ENCODE results near the gene TMTC2. TPM values are rescaled to one million over a fixed set of nuclear protein-coding genes. Genes with fewer than 3 reads are reported as not detected.

The TMTC2 gene
- total RNA-seq, 2 experiments from 2014 or later = 1.8 to 2.1 TPM

DNA sequence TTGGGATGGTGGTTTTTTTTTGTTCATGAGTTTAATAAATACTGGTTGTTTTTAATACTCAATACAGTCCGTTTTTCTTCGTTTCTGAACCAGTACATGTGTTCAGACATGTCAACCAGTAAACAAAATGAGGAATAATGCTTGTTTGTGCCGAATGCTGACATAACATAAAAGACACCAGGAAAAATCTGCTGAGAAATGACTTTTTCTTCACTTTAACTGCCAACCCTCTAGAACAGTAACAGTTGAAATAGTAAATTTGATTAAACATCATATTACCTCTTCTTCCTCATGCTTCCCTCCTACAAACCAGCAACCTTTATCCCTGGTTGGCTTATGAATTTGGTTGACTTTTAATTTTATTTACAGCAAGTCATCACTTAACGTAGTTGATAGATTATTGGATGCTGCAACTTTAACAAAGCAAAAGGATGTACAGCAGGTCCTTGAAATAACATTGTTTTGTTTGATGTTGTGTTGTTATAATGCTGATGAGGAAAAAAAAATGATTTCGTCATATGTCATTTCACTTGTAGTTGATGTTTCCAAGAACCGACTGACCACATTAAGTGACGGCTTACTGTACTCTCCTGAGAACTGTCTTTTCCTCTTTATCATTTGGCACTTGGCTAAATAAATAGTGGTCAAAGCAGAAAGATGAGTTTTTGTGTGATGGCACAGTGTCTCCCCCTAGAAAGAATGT is 340.5 kb downstream of the TMTC2 start:
- no peaks in the 10 kb centered on the region for H3K27me3 ChIP-seq (ENCODE audit: control insufficient read depth in 1 of 2, insufficient read depth in 2 of 2, low read length in 2 of 2)
- H3K9me3 ChIP-seq (ENCODE audit: control insufficient read depth in 1 of 2, insufficient read depth in 1 of 2, low read length in 2 of 2) = no peaks in the 10 kb centered on the region
- TF ChIP-seq, protein P1, sequence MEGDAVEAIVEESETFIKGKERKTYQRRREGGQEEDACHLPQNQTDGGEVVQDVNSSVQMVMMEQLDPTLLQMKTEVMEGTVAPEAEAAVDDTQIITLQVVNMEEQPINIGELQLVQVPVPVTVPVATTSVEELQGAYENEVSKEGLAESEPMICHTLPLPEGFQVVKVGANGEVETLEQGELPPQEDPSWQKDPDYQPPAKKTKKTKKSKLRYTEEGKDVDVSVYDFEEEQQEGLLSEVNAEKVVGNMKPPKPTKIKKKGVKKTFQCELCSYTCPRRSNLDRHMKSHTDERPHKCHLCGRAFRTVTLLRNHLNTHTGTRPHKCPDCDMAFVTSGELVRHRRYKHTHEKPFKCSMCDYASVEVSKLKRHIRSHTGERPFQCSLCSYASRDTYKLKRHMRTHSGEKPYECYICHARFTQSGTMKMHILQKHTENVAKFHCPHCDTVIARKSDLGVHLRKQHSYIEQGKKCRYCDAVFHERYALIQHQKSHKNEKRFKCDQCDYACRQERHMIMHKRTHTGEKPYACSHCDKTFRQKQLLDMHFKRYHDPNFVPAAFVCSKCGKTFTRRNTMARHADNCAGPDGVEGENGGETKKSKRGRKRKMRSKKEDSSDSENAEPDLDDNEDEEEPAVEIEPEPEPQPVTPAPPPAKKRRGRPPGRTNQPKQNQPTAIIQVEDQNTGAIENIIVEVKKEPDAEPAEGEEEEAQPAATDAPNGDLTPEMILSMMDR (IDR thresholded peaks at IDR 0.05) = no peak
- ChIA-PET POLR2A (no interaction called here), CTCF (no interaction called here)
- H3K27ac ChIP-seq (ENCODE audit: low read depth in 1 of 2, low read length in 2 of 2) = no peak overlapping the region
- ATAC-seq (ENCODE audit: poor library complexity) (no peak), DNase-seq (no peak)
- no peaks in the 10 kb centered on the region for H3K36me3 Mint-ChIP-seq (ENCODE audit: low read depth)
- no peak overlapping the region for H3K4me3 ChIP-seq (ENCODE audit: low read length)
- H3K9me3 Mint-ChIP-seq = no peaks in the 10 kb centered on the region
- H3K4me1 Mint-ChIP-seq (ENCODE audit: low read depth) = no peaks in the 10 kb centered on the region
- no peaks in the 10 kb centered on the region for H3K36me3 ChIP-seq (ENCODE audit: insufficient read depth, low read length)
- no peak overlapping the region for H3K4me3 Mint-ChIP-seq
- H3K27ac Mint-ChIP-seq = no peak overlapping the region
- intact Hi-C loops (cut with DNase I, micrococcal nuclease) = no loop called here
- H3K4me1 ChIP-seq (ENCODE audit: insufficient read depth, low read length) = no peaks in the 10 kb centered on the region
- no peaks in the 10 kb centered on the region for H3K27me3 Mint-ChIP-seq

DNA sequence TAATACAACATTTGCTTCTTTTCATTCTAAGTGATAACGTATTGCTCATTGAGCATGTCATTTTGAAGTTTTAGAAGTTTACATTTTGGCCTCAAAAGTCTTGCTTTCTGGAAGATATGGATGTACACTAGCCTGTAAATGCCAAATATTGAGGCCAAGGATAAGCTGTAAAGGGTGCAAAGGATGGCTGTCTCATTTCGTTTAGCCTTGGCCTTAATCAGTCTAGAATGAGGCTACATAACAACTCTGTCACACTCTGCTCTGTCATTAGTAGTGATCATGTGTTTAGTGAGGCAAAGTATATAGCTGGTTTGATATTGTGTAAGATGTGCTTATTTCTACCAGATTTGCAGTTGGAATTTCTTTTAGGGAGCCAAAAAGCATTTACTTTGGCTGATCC is 344.5 kb downstream of the TMTC2 start:
- no peaks in the 10 kb centered on the region for H3K36me3 Mint-ChIP-seq (ENCODE audit: low read depth)
- no peak overlapping the region for H3K27ac ChIP-seq (ENCODE audit: low read depth in 1 of 2, low read length in 2 of 2)
- no peaks in the 10 kb centered on the region for H3K4me1 ChIP-seq (ENCODE audit: insufficient read depth, low read length)
- no peaks in the 10 kb centered on the region for H3K27me3 ChIP-seq (ENCODE audit: control insufficient read depth in 1 of 2, insufficient read depth in 2 of 2, low read length in 2 of 2)
- H3K27me3 Mint-ChIP-seq = no peaks in the 10 kb centered on the region
- H3K9me3 Mint-ChIP-seq = no peaks in the 10 kb centered on the region
- H3K9me3 ChIP-seq (ENCODE audit: control insufficient read depth in 1 of 2, insufficient read depth in 1 of 2, low read length in 2 of 2) = no peaks in the 10 kb centered on the region
- ChIA-PET CTCF (no interaction called here), POLR2A (interaction anchor here (0.6 kb wide), 1 partner anchor 33 kb away, joined by 3 read pairs; no protein-coding TSS in a partner anchor)
- no peak for ATAC-seq (ENCODE audit: poor library complexity)
- no peak overlapping the region for H3K27ac Mint-ChIP-seq
- no peak for DNase-seq
- H3K4me3 ChIP-seq (ENCODE audit: low read length) = no peak overlapping the region
- TF ChIP-seq, protein P1 (IDR thresholded peaks at IDR 0.05) = no peak
- H3K4me3 Mint-ChIP-seq = no peak overlapping the region
- intact Hi-C loops (cut with DNase I, micrococcal nuclease) = no loop called here
- H3K36me3 ChIP-seq (ENCODE audit: insufficient read depth, low read length) = no peaks in the 10 kb centered on the region
- H3K4me1 Mint-ChIP-seq (ENCODE audit: low read depth) = no peaks in the 10 kb centered on the region

DNA sequence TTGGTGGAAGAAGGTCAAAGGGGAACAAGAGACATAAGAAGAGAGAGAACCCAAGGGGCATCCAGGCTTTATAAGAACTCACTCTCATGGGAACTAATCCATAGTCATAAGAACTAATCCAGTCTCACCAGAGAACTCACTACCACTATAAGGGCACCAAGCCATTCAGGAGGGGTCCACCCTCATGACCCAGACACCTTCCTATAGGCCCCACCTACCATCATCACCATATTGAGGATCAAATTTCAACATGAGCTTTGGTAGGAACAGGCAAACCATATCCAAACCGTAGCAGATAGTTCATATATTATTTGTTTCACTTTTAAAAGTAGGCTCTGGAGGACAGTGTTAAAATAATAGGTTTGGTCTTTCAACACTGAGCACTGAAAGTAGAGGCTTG is 350.1 kb downstream of the TMTC2 start:
- ATAC-seq (ENCODE audit: poor library complexity) (no peak), DNase-seq (no peak)
- no peaks in the 10 kb centered on the region for H3K27me3 ChIP-seq (ENCODE audit: control insufficient read depth in 1 of 2, insufficient read depth in 2 of 2, low read length in 2 of 2)
- H3K9me3 ChIP-seq (ENCODE audit: control insufficient read depth in 1 of 2, insufficient read depth in 1 of 2, low read length in 2 of 2) = no peaks in the 10 kb centered on the region
- TF ChIP-seq, protein P1 (IDR thresholded peaks at IDR 0.05) = no peak
- no peak overlapping the region for H3K4me3 ChIP-seq (ENCODE audit: low read length)
- H3K4me1 ChIP-seq (ENCODE audit: insufficient read depth, low read length) = no peaks in the 10 kb centered on the region
- intact Hi-C loops (cut with DNase I, micrococcal nuclease) = no loop called here
- no peaks in the 10 kb centered on the region for H3K9me3 Mint-ChIP-seq
- no peak overlapping the region for H3K4me3 Mint-ChIP-seq
- CTCF ChIA-PET = no interaction called here
- H3K27ac Mint-ChIP-seq = no peak overlapping the region
- H3K4me1 Mint-ChIP-seq (ENCODE audit: low read depth) = no peaks in the 10 kb centered on the region
- no peak overlapping the region for H3K27ac ChIP-seq (ENCODE audit: low read depth in 1 of 2, low read length in 2 of 2)
- H3K36me3 Mint-ChIP-seq (ENCODE audit: low read depth) = no peaks in the 10 kb centered on the region
- POLR2A ChIA-PET = no interaction called here
- no peaks in the 10 kb centered on the region for H3K36me3 ChIP-seq (ENCODE audit: insufficient read depth, low read length)
- H3K27me3 Mint-ChIP-seq = no peaks in the 10 kb centered on the region

Data from CD4-positive, alpha-beta T cell (primary cell).